HepG2 (cell line): ENCODE measurements around the gene URB1. TPM values are rescaled to one million over a fixed set of nuclear protein-coding genes. Genes with fewer than 3 reads are reported as not detected.

ENCODE experiments used
- ATAC-seq: fragments of 200-7000 bp; cut with Tn5 transposase; 3 replicates; pipeline ENCODE4 v1.9.1; 2020; ENCODE audit warnings: mild to moderate bottlenecking, moderate library complexity
- BruUV-seq: library from RNA; stranded (reverse); fragments of 400-500 nt; replicated peaks from 2 replicates; lab custom pipeline; 2021; lab: Mats Ljungman, UMichigan
- CTCF ChIA-PET: fragments of 300-600 bp; formaldehyde crosslinking; extraction: SDS; loops from one replicate; lab custom pipeline; 2021; ENCODE audit warnings: low total read pairs, inconsistent platforms, low intra/inter-chr PET ratio; lab: Yijun Ruan, JAX
- POLR2A ChIA-PET: fragments of 350-600 bp; sonication (Branson Sonifier 250); formaldehyde crosslinking; loops from one replicate; lab custom pipeline; 2020; ENCODE audit warnings: antibody characterized with exemption, inconsistent platforms; lab: Yijun Ruan, JAX
- DNase-seq: peaks from one replicate; pipeline ENCODE4 v3.0.0-alpha.2; 2015; ENCODE audit warnings: low spot score
- FAIRE-seq: peaks from 3 replicates; lab custom pipeline; 2011; peaks lifted over from hg19 to GRCh38; lab: Jason Lieb, UNC
- H2AFZ ChIP-seq: one replicate; pipeline ENCODE4 v1.6.1; 2011; ENCODE audit warnings: low read length, inconsistent platforms
- H3K27ac ChIP-seq: fragments of 300-600 bp; 3 replicates; pipeline ENCODE4 v1.8.0; 2011; ENCODE audit warnings: mixed run types, mild to moderate bottlenecking, mixed read lengths, low read length, inconsistent platforms; ENCODE audit not compliant: insufficient read depth; ENCODE audit errors: extremely low read length
- H3K27me3 ChIP-seq, 2 experiments: fragments of 200-600 bp in 1 of 2; 2 replicates in 1 of 2; 3 replicates in 1 of 2; pipeline versions ENCODE4 v1.6.0 to v1.8.0; 2011; ENCODE audit warnings: low read length in 2 of 2, mild to moderate bottlenecking in 2 of 2, moderate library complexity in 2 of 2, inconsistent platforms in 1 of 2; ENCODE audit not compliant: insufficient read depth in 2 of 2, control insufficient read depth in 1 of 2
- H3K36me3 ChIP-seq, 2 experiments: fragments of 200-600 bp in 1 of 2; replicated peaks in 1 of 2; 2 replicates in 1 of 2; 3 replicates in 1 of 2; pipeline versions ENCODE4 v1.5.1 to v1.8.0; 2011; ENCODE audit warnings: low read length in 2 of 2, inconsistent platforms in 1 of 2; ENCODE audit not compliant: insufficient read depth in 2 of 2, control insufficient read depth in 1 of 2
- H3K4me1 ChIP-seq: 2 replicates; pipeline ENCODE4 v1.5.1; 2012; ENCODE audit warnings: low read length, inconsistent platforms; ENCODE audit not compliant: insufficient read depth
- H3K4me2 ChIP-seq: 2 replicates; pipeline ENCODE4 v1.6.0; 2011; ENCODE audit warnings: low read depth, low read length, inconsistent platforms
- H3K4me3 ChIP-seq, 3 experiments: fragments of 200-600 bp in 1 of 3; sonication (generic), shearing (Covaris generic) in 1 of 3; replicated peaks in 1 of 3; 2 replicates each; pipeline ENCODE4 v1.5.1; 2011 to 2016; ENCODE audit warnings: low read length in 3 of 3, inconsistent platforms in 2 of 3, low read depth in 2 of 3, mild to moderate bottlenecking in 2 of 3, control low read depth in 1 of 3, mixed read lengths in 1 of 3; ENCODE audit not compliant: insufficient read depth in 1 of 3
- H3K79me2 ChIP-seq: one replicate; pipeline ENCODE4 v1.6.1; 2011; ENCODE audit warnings: low read length, inconsistent platforms; ENCODE audit not compliant: insufficient read depth
- H3K9ac ChIP-seq: 2 replicates; pipeline ENCODE4 v1.6.0; 2011; ENCODE audit warnings: mild to moderate bottlenecking, low read depth, low read length, inconsistent platforms; ENCODE audit not compliant: insufficient read depth
- H3K9me3 ChIP-seq: 2 replicates; pipeline ENCODE4 v1.5.1; 2012; ENCODE audit warnings: mild to moderate bottlenecking, low read length
- H4K20me1 ChIP-seq: 2 replicates; pipeline ENCODE4 v1.6.0; 2011; ENCODE audit warnings: inconsistent platforms, mild to moderate bottlenecking, low read length, moderate library complexity; ENCODE audit not compliant: insufficient read depth
- FOXA1 ChIP-seq, 2 experiments: fragments of 450-650 bp in 1 of 2; sonication (generic) in 1 of 2; formaldehyde crosslinking in 1 of 2; IDR thresholded peaks; 2 replicates each; pipeline versions ENCODE4 v1.4.0 to v1.6.1; 2016 to 2020; ENCODE audit warnings: missing genetic modification reagents in 1 of 2
- FOXC1 ChIP-seq: sonication (generic); formaldehyde crosslinking; IDR thresholded peaks from 2 replicates; pipeline ENCODE4 v1.8.0; 2022; ENCODE audit warnings: mild to moderate bottlenecking, missing genetic modification reagents, borderline replicate concordance
- FOXK1 ChIP-seq: sonication (generic); formaldehyde crosslinking; IDR thresholded peaks from 2 replicates; pipeline ENCODE4 v1.4.0; 2020; ENCODE audit warnings: low read depth, missing genetic modification reagents, borderline replicate concordance
- GLMP ChIP-seq: sonication (generic); formaldehyde crosslinking; IDR thresholded peaks from 2 replicates; pipeline ENCODE4 v1.9.0; 2021; ENCODE audit warnings: missing genetic modification reagents, mild to moderate bottlenecking, borderline replicate concordance
- HBP1 ChIP-seq: IDR thresholded peaks from 2 replicates; pipeline ENCODE4 v1.6.1; 2016; ENCODE audit warnings: low read depth, control low read depth
- IRF9 ChIP-seq: sonication (generic); formaldehyde crosslinking; IDR thresholded peaks from 2 replicates; pipeline ENCODE4 v1.8.0; 2022; ENCODE audit warnings: missing genetic modification reagents, mild to moderate bottlenecking, borderline replicate concordance
- NR1H2 ChIP-seq: sonication (generic); formaldehyde crosslinking; IDR thresholded peaks from 2 replicates; pipeline ENCODE4 v1.8.1; 2022; ENCODE audit warnings: low read depth, missing genetic modification reagents, borderline replicate concordance
- PHB2 ChIP-seq: fragments of 450-650 bp; IDR thresholded peaks from 2 replicates; pipeline ENCODE4 v1.6.1; 2018; ENCODE audit not compliant: partially characterized antibody
- PLRG1 ChIP-seq: fragments of 450-650 bp; conservative IDR thresholded peaks from 2 replicates; pipeline ENCODE4 v1.6.1; 2016
- PREB ChIP-seq: sonication (generic); formaldehyde crosslinking; IDR thresholded peaks from 2 replicates; pipeline ENCODE4 v1.4.0; 2020; ENCODE audit warnings: missing genetic modification reagents
- SNAI1 ChIP-seq: sonication (generic); formaldehyde crosslinking; IDR thresholded peaks from 2 replicates; pipeline ENCODE4 v1.5.0; 2020; ENCODE audit warnings: mild to moderate bottlenecking, missing genetic modification reagents, borderline replicate concordance
- SOX6 ChIP-seq, 2 experiments: fragments of 450-650 bp in 1 of 2; sonication (generic) in 1 of 2; formaldehyde crosslinking in 1 of 2; IDR thresholded peaks; 2 replicates each; pipeline versions ENCODE4 v1.4.0 to v1.6.1; 2017 to 2020; ENCODE audit warnings: antibody characterized with exemption in 1 of 2, mild to moderate bottlenecking in 1 of 2, missing genetic modification reagents in 1 of 2
- TBP ChIP-seq: sonication (generic); formaldehyde crosslinking; IDR thresholded peaks from 2 replicates; pipeline ENCODE4 v1.5.0; 2020; ENCODE audit warnings: missing genetic modification reagents
- ZNF234 ChIP-seq: sonication (generic); formaldehyde crosslinking; conservative IDR thresholded peaks from 2 replicates; pipeline ENCODE4 v1.5.1; 2020; ENCODE audit warnings: mild to moderate bottlenecking, missing genetic modification reagents
- ZNF530 ChIP-seq: sonication (generic); formaldehyde crosslinking; IDR thresholded peaks from 2 replicates; pipeline ENCODE4 v1.5.0; 2020; ENCODE audit warnings: low read depth, mild to moderate bottlenecking, missing genetic modification reagents
- ZNF629 ChIP-seq: sonication (generic); formaldehyde crosslinking; conservative IDR thresholded peaks from 2 replicates; pipeline ENCODE4 v1.5.0; 2020; ENCODE audit warnings: missing genetic modification reagents
- ZNF777 ChIP-seq: sonication (generic); formaldehyde crosslinking; IDR thresholded peaks from 2 replicates; pipeline ENCODE4 v1.4.0; 2020; ENCODE audit warnings: missing genetic modification reagents
- ZSCAN25 ChIP-seq: sonication (generic); formaldehyde crosslinking; IDR thresholded peaks from 2 replicates; pipeline ENCODE4 v1.8.0; 2022; ENCODE audit warnings: mild to moderate bottlenecking, missing genetic modification reagents
- WGBS: methylation state at CpG from one replicate; pipeline ENCODE4 v1.1.6; 2017; ENCODE audit warnings: low lambda C conversion rate; 5-methylcytosine and 5-hydroxymethylcytosine counted together
- in situ Hi-C: cut with HindIII; loops from 2 replicates; pipeline ENCODE4 v1.10.0; 2017; ENCODE audit warnings: low pct_unique_long_range_greater_than_20kb; ENCODE audit not compliant: extremely low pct_ligation_motif_present
- intact Hi-C: fragments of 100-400 bp; cut with micrococcal nuclease; formaldehyde crosslinking; loops from one replicate; pipeline ENCODE4 v1.10.0; 2022; ENCODE audit not compliant: unreplicated experiment
- polyA plus RNA-seq, 8 experiments: library from polyadenylated mRNA; depleted of rRNA in 3 of 8; stranded (reverse) in 7 of 8; unstranded in 1 of 8; fragments of >200 nt; fragmentation: Illumina TruSeq in 4 of 8; extraction: Trizol in 4 of 8; gene quantifications; 2 replicates each; pipeline versions ENCODE4 v1.2.1 to v1.2.3, GENCODE V29; 2011 to 2016; ENCODE audit warnings: low read depth in 4 of 8, missing spikeins in 1 of 8, mixed read lengths in 1 of 8; ENCODE audit not compliant: insufficient read depth in 1 of 8
- total RNA-seq, 5 experiments: library from RNA; depleted of rRNA; stranded (reverse); fragments of >200 nt; fragmentation: Illumina TruSeq; extraction: Trizol; gene quantifications; 2 replicates each; pipeline ENCODE4 v1.2.3, GENCODE V29; 2016; ENCODE audit warnings: low read depth in 1 of 5

The URB1 gene
- total and polyA plus RNA-seq, 2 of the 13 experiments (the other 11 are each of a cell fraction or from before 2014, with no cell fraction given) = 4.5 to 16.7 TPM

GRCh38 chr21:32378956-32379355, 13.9 kb downstream of the URB1 start:
- 97% methylated on average over 3 of the region's 5 CpGs for WGBS
- no peaks in the 10 kb centered on the region for H3K4me1 ChIP-seq
- no peak overlapping the region for H2AFZ ChIP-seq
- H3K9me3 ChIP-seq = no peaks in the 10 kb centered on the region
- H3K79me2 ChIP-seq = no peaks in the 10 kb centered on the region
- no peak overlapping the region for H3K9ac ChIP-seq
- DNase-seq = no peak
- H3K4me2 ChIP-seq = no peak overlapping the region
- no peak overlapping the region for H3K4me3 ChIP-seq
- no peak for TF ChIP-seq IRF9
- TF ChIP-seq FOXA1 (IDR thresholded peaks at IDR 0.05) = no peak
- no peak for TF ChIP-seq FOXA1 (CRISPR knock-in tag; IDR thresholded peaks at IDR 0.05)
- no peak for TF ChIP-seq ZNF234 (CRISPR knock-in tag)
- no peak for TF ChIP-seq HBP1
- TF ChIP-seq FOXK1 (CRISPR knock-in tag) = no peak
- no peak for TF ChIP-seq GLMP (CRISPR knock-in tag)
- no peak for TF ChIP-seq PLRG1
- no peak for TF ChIP-seq SNAI1 (CRISPR knock-in tag)
- TF ChIP-seq ZNF777 (CRISPR knock-in tag) = no peak
- no peak for TF ChIP-seq ZNF629 (CRISPR knock-in tag)
- no peak for TF ChIP-seq SOX6 (IDR thresholded peaks at IDR 0.05)
- TF ChIP-seq SOX6 (CRISPR knock-in tag; IDR thresholded peaks at IDR 0.05) = no peak
- TF ChIP-seq NR1H2 (CRISPR knock-in tag) = no peak
- TF ChIP-seq ZSCAN25 (CRISPR knock-in tag) = no peak
- TF ChIP-seq PHB2 = no peak
- no peak for TF ChIP-seq TBP (CRISPR knock-in tag)
- TF ChIP-seq FOXC1 (CRISPR knock-in tag) = no peak
- TF ChIP-seq PREB (CRISPR knock-in tag) = no peak
- no peak for TF ChIP-seq ZNF530
- in situ Hi-C loops (no loop called here), intact Hi-C loops (no loop called here)
- BruUV-seq = no TSS peak
- no peak overlapping the region for H3K27ac ChIP-seq
- FAIRE-seq = no peak
- ChIA-PET CTCF (no interaction called here), POLR2A (no interaction called here)
- no peaks in the 10 kb centered on the region for H3K27me3 ChIP-seq
- ATAC-seq = no peak
- H3K36me3 ChIP-seq = peaks cover 24 to 92% of the 10 kb centered on the region in 2 experiments
- H4K20me1 ChIP-seq = no peaks in the 10 kb centered on the region
